GM19438 (cell line): Measurements from ENCODE around the gene TRAK2.
"Not testable (repeated sequence)": the region's sequence is repeated elsewhere in the genome, so short reads cannot be mapped to it uniquely, and the experiment has no call there.

Experiments used
- ATAC-seq: cut with Tn5 transposase; IDR thresholded peaks from one replicate; pipeline ENCODE4 v1.9.1; 2021; ENCODE audit warnings: low read depth; ENCODE audit not compliant: unreplicated experiment

Gene TRAK2, protein sequence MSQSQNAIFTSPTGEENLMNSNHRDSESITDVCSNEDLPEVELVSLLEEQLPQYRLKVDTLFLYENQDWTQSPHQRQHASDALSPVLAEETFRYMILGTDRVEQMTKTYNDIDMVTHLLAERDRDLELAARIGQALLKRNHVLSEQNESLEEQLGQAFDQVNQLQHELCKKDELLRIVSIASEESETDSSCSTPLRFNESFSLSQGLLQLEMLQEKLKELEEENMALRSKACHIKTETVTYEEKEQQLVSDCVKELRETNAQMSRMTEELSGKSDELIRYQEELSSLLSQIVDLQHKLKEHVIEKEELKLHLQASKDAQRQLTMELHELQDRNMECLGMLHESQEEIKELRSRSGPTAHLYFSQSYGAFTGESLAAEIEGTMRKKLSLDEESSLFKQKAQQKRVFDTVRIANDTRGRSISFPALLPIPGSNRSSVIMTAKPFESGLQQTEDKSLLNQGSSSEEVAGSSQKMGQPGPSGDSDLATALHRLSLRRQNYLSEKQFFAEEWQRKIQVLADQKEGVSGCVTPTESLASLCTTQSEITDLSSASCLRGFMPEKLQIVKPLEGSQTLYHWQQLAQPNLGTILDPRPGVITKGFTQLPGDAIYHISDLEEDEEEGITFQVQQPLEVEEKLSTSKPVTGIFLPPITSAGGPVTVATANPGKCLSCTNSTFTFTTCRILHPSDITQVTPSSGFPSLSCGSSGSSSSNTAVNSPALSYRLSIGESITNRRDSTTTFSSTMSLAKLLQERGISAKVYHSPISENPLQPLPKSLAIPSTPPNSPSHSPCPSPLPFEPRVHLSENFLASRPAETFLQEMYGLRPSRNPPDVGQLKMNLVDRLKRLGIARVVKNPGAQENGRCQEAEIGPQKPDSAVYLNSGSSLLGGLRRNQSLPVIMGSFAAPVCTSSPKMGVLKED

DNA sequence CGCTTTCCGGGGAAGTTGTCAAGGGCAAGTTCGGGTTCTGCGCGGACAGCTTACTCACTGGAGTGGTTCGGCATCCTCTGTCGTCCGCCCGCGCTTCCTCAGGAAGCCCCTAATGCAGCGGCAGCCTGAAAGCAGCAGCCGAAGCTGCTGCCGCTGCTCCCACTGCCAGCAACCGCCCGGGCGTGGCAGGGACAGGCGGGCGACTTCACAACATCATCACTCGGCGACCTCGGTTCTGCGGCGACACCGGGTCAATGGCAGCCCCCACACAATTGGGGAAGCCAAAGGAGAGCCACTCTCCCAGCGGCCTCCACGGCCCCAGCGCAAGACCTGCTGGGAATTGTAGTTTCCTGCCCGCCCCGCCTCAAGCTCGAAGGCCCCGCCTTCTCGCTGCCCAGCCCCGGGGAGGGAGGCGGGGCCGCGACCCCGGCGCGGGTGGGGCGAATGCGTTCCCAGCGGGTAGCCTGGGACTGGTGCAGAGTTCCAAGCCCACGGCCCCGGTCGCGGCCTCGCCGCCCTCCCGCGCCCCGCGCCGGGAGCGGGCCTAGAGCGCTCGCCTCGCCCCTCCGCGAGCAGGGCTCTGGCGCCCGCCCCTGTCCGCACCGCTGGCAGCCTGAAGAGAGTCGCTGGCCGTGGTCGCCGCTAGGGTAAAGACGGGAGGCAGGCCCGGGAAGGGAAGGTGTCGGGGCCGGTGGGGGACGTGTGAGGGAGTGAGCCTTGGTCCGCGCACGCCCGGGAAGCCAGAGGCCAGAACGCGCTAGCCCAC lies at the start of gene TRAK2, which contains the start of gene STRADB:
Gene TRAK2, minus strand, starts transcription at position 167 of the 766 bp plus-strand sequence. CDS start 30,951 bp downstream, outside the sequence.
Gene STRADB, plus strand, starts transcription at position 449 of the 766 bp plus-strand sequence. CDS start 3,101 bp downstream, outside the sequence.
- ATAC-seq, result peak; percentile 93

DNA sequence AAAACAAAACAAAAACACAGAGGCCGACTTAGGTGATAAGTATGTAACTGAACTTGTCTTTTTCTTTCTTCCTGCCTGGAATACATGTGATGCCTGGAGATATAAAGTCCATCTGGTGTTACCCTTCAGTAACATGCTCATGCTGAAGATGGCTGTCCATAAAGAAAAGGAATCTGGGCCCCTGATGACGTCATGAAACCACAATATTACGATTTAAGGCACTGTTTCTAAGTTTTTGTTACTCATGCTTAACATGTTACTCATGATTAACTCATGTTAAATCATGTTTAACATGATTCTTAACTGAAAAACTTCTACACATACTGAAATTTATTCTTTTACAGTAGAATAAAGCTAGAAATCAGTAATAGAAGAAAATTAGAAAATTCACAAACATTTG lies 49.3 kb upstream of the TRAK2 start:
- ATAC-seq, result no peak

DNA sequence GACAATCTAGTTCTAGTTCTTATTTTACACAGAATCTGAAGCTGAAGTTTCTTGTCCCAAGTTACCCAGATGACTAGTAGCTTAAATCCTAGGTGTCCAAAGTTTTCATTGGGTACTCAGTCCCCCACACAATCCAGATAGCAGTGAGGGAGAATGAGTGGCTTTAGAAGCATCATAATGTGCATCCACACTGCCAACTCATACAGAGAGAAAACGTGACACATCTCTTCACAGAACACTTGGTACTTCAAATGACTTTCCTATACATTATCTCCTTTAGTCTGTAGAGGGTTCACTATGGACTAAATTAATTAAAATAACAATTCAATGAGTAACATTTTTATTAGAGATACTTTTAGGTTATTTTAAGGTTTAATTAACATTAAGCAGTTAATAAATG lies 45.5 kb upstream of the TRAK2 start:
- no peak for ATAC-seq

DNA sequence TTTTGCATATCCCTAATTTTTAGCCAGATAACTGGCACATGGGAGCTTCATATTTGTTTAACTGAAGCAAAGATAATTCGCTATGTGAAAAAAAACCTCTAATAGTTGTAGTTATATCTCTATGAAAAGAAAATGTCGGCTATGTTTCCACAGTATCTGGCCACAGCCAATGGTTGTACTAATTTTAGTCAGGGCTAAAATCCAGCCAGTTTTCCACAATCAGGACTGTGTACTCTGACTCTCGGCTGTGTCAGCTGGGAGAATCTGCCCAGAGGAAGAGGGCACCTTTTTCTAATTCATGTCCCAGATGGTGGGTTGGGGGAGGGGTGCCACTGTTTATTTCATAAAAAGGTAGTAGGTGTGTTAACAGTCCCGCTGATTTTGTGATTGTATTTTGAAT lies 39.0 kb upstream of the TRAK2 start:
- no peak for ATAC-seq

DNA sequence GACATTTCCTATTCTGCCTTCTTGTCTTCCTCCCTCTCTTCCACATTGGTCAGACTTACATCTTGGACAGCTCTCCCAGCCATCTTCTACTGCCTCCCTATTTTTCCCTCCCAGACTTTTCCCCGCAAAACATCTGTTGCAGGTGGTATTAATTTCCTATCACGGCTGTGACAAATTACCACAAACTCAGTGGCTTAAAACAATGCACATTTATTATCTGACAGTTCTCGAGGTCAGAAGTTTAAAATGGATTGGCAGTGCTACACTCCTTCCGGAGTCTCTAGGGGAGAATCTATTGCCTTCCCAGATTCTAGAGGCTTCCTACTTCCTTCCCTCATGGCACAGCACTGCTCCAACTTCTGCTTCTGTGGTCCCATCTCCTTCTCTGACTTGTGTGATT lies 33.5 kb upstream of the TRAK2 start:
- ATAC-seq, result no peak

DNA sequence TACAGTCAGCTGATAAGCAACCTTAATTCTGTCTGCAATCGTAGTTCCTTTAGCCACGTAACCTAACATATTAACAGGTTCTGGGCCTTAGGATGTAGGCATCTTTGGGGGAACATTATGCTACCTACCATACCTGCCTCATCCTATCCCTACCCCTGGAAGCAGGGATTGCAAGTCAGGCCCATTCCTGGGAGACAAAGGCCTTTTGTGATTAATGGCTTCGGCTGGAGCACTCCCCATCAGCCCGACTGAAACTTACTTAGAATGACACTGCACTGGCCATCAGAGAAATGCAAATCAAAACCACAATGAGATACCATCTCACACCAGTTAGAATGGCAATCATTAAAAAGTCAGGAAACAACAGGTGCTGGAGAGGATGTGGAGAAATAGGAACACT lies 32.5 kb upstream of the TRAK2 start:
- ATAC-seq, result not testable (repeated sequence)

DNA sequence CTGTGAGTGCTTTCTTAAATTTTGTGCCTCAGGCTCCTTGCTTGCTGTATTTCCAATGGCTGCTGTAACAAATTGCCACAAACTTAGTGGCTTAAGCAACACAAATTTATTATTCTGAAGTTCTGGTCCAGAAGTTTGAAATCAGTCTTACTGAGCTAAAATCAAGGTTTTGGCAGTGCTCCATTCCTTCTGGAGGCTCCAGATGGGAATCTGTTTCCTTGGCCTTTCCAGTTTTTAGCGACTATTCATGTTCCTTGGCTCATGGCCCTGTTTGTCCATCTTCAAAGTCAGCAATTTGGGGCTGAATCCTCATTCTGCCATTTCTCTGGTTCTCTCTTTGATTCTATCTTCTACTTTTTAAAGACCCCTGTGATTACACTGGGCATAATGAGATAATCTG lies 32.1 kb upstream of the TRAK2 start:
- no peak for ATAC-seq

DNA sequence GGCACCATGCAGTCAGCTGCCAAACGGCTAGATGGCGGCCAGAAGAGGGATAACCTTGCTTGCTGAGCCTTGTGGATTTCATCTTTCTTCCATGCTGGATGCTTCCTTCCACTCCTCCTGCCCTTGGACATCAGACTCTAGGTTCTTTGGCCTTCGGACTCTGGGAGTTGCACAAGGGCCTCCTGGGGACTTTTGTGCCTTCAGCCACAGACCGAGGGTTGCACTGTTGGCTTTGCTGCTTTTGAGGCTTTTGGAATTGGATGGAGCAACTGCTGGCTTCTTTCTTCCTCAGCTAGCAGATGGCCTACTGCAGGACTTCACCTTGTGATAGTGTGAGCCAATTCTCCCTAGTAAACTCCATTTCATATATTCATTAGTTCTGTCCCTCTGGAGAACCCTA lies 31.3 kb upstream of the TRAK2 start:
- ATAC-seq, result no peak

DNA sequence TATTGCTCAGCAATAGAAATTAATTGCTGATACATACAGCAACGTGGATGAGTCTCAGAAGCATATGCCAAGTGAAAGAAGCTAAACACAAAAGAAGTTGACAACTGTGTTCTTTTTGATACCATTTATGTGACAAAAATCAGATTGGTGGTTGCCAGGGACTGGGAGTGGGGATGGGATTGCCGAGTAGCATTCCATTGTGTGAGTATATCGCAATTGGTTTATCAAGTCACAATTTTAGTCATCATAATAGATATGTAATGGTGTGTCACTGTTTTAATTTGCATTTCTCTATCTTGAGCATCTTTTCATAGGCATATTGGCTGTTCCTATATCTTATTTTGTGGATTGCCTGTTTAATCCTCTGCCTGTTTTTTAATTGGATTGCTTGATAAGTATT lies 21.2 kb upstream of the TRAK2 start:
- ATAC-seq, result no peak

DNA sequence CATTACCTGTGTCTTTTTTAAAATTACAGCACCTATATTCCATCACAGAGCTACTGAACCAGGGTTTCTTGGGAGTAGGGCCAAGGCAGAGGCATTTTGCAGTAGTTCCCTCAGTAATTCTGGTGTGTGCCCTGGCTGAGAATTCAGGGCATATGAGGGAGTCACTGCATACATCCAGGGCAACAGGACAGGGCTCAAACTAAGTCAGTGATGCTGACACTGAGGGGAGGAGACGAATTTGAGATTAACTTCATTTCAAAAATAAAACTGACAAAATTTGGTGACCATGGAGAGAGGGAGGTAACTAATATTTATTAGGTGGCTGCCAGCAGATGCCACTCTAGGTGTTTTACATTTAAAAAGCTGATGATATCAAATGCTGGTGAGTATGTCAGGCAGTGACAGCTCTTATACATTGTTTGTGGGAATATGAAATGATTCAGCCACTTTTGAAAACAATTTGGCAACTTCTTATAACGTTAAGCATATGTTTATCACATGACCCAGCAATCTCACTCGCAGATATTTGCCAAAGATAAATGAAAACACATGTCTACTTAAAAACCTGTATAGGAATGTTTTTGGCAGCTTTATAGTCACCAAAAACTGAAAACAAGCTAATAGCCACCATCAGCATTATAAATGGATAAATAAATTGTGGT lies 20.6 kb upstream of the TRAK2 start:
- ATAC-seq, result no peak

DNA sequence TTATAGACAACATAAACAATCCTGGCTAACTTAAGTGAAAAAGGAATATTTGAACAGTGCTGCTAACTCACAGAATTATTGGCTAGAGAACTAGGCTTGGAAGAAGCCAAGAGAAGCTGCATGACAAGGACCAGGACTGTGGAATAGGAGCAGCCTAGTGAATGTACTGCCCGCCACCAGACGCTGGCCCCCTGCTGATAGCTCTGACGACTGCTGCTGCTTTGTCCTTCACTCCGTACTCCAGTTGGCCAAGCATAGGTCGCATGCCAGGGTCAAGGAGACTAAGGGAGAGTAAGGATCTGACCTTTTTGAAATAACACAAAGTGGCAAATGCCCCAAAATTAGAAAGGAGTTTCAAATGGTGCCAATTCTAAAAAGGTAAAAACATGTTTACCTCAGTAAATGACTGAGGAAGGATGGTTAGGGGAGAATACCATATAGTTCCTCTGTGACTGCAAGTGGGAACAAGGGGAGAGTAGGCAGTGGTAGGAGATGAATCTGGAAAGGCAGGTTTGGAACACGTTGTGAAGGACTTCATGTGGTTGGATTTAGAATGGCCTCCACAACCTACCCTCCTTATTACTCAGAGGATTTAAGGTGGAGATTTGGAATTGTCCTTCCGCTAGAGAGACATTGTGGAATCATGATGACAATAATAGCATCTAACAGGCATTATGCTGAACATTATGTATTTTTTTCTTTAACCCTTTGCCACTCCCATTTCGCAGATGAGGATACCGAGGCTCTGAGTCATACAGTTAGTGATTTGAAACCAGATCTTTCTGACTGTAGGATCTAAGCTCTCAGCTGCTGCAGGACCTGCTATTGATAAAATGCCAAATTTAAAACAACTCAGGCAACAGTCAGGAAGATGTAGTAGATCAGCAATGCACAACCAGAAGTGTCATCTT lies 19.8 kb upstream of the TRAK2 start:
- no peak for ATAC-seq

DNA sequence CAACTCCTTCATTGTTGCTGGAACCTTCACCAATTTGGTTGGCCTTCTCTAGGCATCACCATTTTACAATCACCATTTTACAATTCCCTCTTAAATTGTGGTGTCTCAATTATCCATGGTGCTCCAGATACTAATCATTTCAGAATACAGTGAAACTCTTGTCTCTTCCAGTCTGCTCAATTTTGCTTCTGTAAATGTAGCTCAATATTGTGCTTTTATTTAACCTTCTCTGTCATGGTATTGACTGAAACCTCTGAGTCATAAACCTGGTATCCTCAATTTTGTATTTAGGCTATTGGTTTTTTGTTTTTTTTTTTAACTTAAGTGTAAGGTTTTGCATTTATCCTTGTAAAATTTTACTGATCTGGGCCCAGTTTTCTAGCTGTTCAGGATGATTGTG lies 16.4 kb upstream of the TRAK2 start:
- ATAC-seq, result no peak

DNA sequence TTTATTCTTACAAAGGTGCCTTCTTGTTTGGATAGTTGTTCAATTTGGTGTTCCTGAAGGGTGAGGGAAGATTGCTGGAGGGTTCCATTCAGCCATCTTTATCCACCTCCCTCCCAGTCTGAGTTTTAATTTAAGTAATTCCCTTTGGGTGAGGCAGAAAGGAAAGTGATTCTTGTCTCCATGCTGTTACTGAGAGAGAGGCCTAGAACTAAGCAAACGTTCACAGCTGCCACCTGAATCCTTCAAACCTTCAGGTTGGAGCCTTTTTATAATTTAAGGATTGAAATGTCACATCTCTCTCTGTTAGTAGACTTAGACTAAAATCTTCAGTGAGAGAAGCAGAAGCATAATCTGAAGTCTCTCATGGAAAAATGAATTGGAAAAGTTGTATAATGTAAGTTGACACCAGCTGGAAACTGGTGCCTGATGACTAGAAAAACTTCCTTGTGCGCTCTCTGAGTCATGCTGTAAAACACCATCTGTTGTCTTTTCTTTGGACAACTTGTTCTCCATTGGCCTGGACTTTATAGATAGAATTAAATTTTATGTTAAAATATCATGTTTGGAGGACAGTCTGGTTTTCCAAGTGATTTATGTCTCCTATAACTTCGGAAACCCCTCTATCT lies 14.9 kb upstream of the TRAK2 start:
- no peak for ATAC-seq

DNA sequence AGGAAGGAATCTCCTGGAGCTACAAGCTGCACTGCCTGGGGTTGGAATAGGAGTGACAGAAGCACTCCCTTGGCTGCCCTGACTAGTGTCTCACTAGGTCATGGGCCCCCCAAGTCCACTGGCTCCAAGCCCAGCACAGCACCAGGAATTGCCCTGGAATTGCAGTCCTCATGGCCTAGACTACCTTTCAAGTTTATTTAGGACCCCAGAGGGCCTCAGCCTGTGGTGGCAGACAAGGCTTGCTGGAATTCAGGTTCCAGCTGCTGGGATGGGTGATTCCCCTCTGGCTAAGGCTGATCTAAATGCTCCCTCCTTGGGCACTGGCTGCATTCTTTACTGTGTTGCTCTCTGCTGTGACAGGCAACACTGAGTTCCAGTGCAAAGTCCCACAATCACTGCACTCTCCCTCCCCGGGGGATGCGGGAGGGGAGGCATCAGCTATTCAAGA lies 14.3 kb upstream of the TRAK2 start:
- ATAC-seq, result no peak

DNA sequence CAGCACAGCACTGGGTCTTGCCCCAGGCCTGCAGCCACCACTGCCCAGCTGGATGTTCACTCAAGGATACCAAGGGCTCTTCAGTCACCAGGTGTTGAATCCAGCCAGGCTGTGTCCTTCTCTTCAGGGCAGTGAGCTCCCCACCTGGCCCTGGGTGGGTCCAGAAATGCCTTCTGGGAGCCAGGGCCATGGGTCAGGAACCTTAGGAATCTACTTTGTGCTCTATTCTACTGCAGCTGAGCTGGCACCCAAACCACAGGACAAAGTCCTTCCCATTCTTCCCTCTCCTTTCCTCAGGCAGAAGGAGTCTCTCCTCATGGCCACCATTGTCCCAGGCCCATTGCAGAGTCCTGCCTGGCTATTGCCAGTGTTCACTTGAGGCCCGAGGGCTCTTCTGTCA lies 13.3 kb upstream of the TRAK2 start:
- no peak for ATAC-seq

DNA sequence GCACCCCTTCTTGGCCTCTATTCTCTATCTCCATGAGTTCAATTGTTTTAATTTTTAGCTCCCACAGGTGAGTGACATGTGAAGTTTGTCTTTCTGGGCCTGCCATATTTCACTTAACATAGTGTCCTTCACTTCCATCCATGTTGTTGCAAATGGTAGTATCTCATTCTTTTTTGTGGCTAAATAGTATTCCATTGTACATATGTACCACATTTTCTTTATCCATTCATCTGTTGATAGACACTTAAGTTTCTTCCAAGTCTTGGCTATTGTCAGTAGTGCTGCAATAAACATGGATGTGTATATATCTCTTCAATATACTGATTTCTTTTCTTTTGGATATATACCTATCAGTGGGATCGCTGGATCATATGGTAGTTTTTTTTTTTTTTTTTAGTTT lies 9.3 kb upstream of the TRAK2 start:
- ATAC-seq, result no peak

DNA sequence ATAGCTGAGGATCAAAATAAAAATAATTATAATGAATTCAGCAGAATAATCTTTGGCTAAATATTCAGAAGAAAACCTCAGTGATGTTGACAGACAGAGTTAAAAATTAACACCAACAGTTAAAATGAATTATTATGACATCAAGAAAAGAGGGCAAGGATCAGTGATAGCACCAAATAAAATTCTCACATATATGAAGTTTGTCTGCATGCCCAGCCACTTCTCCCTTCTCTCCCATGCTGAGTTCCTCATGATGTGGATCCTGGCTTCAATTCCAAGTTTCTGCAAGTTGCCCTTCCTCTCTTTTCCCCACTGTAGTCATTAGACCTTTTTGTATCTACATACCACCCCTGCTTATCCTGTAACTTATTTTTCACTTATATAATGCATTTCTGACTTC lies 7.1 kb upstream of the TRAK2 start:
- no peak for ATAC-seq

DNA sequence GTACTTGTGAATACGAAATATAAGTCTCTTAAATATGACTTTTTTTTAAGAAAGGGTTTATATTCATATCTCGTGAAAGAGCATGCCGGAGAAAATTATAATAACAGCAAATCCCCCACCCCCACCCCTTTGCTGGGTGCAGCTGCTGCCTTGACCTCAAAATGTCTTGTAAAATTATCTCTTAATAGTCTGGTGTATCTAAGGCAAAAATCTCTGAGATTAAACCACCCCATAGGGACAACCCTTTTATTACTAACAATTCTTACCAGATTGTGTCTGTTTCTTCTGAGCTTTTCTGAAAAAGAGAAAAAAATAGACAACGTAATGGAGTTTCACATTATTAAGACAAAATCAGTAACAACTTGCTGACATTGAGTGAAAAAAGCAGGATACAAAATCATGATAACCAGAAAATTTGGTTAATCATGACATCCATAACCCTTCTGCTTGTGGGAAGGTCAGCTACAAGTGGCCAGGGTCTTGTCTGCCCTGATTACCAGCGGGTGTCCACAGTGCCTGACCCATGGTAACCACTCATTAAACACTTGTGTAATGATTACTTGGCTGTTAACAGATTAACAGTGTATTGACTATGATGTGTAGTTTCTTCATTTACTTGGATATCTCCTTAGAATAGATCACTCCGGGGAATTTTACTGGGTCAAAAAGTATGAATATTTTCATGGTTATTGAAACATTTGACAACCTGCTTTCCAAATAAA lies 1.8 kb upstream of the TRAK2 start:
- ATAC-seq, result no peak
